ENCODE data around the gene CLEC1B. TPM values are rescaled to one million over a fixed set of nuclear protein-coding genes. Genes with fewer than 3 reads are reported as not detected.

The CLEC1B gene
- total RNA-seq (under 1 TPM in 1 of 5 donors, not detected in 4; 0.92 TPM), polyA plus RNA-seq (not detected)
- long read RNA-seq, donor 1 = 0 reads
- long read RNA-seq, donor 2 = 0 reads
- long read RNA-seq, donor 3 = 0 reads
- long read RNA-seq, donor 4 = 0 reads
- long read RNA-seq, donor 5 = 0 reads
- long read RNA-seq, donor 6 = 0 reads
- long read RNA-seq, donor 7 = 0 reads
- long read RNA-seq, donor 8, partial matches to known transcripts = 0 of 1 reads
- long read RNA-seq, donor 8, other reads (novel, unspliced or antisense) = 0 of 1 reads
- long read RNA-seq, donor 9 = 0 reads
- long read RNA-seq, donor 10 = 0 reads

DNA sequence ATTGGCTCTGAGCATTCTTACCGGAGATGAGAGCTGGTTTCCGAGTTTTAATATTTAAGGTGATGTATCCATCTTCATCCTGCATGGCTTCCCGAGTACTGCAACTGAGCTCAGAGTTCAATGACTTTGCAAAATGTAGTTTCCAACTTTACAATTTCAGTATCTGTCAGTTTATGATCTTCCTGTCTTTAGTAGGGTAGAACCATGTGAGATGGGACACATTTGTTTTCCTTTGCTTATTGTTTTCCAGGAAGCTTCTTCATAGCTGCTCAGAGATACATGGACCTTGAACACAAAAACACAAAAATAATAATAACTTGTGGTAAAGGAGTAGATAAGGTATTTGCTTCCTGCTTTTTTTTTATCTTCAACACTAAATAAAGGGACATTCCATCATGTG, at the start of gene CLEC1B:
TSS of gene CLEC1B (minus strand) at position 106 of the 400 bp plus-strand sequence. CDS start at position 85, 21 bp downstream.
- WGBS, 5 donors = 85 to 91% (median 89%) methylated on average over 3 of the region's 3 CpGs
- DNase-seq = no peak
- no peaks in the 10 kb centered on the region for H3K36me3 ChIP-seq
- H3K27ac ChIP-seq = no peak within 1 kb of the TSS
- H3K4me3 ChIP-seq = no peak within 1 kb of the TSS
- H3K9me3 ChIP-seq = no peaks in the 10 kb centered on the region
- TF ChIP-seq POLR2A (IDR thresholded peaks at IDR 0.05) (no peak), POLR2AphosphoS5 (IDR thresholded peaks at IDR 0.05) (no peak), EP300 (IDR thresholded peaks at IDR 0.05) (no peak)
- TF ChIP-seq, protein P1, sequence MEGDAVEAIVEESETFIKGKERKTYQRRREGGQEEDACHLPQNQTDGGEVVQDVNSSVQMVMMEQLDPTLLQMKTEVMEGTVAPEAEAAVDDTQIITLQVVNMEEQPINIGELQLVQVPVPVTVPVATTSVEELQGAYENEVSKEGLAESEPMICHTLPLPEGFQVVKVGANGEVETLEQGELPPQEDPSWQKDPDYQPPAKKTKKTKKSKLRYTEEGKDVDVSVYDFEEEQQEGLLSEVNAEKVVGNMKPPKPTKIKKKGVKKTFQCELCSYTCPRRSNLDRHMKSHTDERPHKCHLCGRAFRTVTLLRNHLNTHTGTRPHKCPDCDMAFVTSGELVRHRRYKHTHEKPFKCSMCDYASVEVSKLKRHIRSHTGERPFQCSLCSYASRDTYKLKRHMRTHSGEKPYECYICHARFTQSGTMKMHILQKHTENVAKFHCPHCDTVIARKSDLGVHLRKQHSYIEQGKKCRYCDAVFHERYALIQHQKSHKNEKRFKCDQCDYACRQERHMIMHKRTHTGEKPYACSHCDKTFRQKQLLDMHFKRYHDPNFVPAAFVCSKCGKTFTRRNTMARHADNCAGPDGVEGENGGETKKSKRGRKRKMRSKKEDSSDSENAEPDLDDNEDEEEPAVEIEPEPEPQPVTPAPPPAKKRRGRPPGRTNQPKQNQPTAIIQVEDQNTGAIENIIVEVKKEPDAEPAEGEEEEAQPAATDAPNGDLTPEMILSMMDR (IDR thresholded peaks at IDR 0.05) = no peak
- intact Hi-C loops (cut with DNase I; ENCODE audit: low total_unique reads) = no loop called here
- no peaks in the 10 kb centered on the region for H3K27me3 ChIP-seq
- H3K4me1 ChIP-seq = no peaks in the 10 kb centered on the region

DNA sequence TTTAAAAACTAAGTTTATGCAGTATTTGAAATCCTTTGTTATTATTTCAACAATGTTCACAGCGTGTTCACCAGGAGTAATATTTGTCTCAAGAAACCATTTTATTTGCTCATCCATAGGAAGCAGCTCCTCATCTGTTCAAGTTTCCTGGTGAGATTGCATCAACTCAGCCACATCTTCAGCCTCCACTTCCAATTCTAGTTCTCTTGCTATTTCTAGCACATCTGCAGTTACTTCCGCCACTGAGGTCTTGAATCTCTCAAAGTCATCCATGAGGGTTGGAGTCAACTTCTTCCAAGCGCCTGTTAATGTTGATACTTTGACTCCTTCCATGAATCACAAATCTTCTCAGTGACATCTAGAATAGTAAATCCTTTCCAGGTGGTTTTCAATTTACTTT, 49.6 kb upstream of the CLEC1B start:
- no peaks in the 10 kb centered on the region for H3K36me3 ChIP-seq
- no peak overlapping the region for H3K4me3 ChIP-seq
- DNase-seq = no peak
- intact Hi-C loops (cut with DNase I; ENCODE audit: low total_unique reads) = no loop called here
- no peak overlapping the region for H3K27ac ChIP-seq
- H3K9me3 ChIP-seq = no peaks in the 10 kb centered on the region
- no peak for TF ChIP-seq POLR2AphosphoS5 (IDR thresholded peaks at IDR 0.05)
- no peaks in the 10 kb centered on the region for H3K27me3 ChIP-seq
- 57 to 88% (median 72%) methylated on average over 3 of the region's 3 CpGs for WGBS, 5 donors
- H3K4me1 ChIP-seq = no peaks in the 10 kb centered on the region

DNA sequence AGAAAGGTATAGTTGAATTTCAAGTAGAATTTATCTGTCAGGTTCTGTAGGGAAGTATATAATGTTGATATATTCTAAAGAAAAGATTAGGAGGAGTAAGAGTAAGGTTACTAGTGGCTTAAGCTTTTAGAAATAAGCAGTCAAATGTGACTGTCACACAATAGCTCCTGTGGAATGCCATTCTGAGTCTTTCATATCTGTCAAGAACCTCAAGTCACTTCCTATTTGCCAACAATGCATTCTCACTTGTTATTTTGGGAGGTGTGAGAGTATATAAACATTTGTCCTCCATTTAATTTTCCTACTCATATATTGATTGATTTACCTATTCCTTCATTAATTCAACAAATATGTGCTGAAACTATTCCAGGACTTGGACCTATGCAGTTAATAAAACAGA, 43.2 kb upstream of the CLEC1B start:
- H3K27me3 ChIP-seq = no peaks in the 10 kb centered on the region
- no peak overlapping the region for H3K4me3 ChIP-seq
- no peaks in the 10 kb centered on the region for H3K36me3 ChIP-seq
- no peaks in the 10 kb centered on the region for H3K9me3 ChIP-seq
- intact Hi-C loops (cut with DNase I; ENCODE audit: low total_unique reads) = no loop called here
- TF ChIP-seq POLR2A (IDR thresholded peaks at IDR 0.05) = no peak
- DNase-seq = no peak
- H3K27ac ChIP-seq = no peak overlapping the region
- no peaks in the 10 kb centered on the region for H3K4me1 ChIP-seq

DNA sequence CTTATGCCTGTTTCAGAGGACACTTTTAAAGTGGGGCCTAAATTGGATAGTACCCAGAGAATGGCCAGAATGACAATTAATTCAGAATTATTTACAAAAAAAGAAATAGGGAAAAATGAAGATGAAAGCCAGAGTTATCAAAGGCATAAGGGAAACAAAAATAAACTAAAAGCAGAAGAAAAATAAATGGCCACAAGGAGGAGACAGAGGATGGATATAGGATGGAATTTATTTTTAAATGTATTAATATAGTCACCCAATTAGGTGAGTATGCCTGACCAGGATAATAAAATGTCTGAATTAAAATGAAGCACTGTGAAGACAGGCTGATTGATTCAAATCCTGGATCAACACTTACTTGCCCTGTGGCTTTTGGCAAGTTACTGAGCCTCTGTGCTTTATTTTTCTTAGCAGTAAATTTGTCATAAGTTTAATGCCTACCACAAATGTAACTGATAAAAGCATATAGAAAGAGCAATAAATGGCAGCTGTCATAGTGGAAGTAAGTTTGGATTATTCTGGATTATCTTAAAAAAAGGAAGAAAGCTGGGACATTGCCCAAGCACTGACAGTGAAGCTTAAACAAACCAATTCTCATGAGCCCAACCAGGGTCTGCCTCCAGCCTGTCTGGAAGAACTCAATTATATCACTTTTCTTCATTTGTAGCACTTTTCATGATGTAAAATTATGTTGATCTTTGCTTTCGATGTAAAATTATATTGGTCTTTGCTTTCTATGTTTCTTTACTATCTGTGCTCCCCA, 35.0 kb upstream of the CLEC1B start:
- H3K27me3 ChIP-seq = no peaks in the 10 kb centered on the region
- intact Hi-C loops (cut with DNase I; ENCODE audit: low total_unique reads) = no loop called here

DNA sequence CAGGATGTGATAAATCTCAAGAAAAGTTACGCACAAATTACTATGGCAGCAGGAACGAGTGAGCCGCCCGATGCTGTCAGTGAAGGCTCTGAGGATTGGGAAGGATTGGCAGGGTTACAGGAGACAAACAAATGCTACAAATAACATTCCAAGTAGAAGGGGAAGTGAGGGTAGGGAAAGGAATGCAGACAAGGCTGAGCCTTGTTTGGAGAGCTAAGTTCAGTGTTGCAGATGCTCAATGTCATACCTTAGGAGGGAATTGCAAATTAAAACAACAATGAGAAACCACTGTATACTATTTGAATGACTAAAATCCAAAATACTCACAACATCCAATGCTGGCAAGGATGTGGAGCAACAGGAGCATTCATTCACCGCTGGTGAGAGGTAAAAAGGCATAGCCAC, 32.9 kb upstream of the CLEC1B start:
- intact Hi-C loops (cut with DNase I; ENCODE audit: low total_unique reads) = no loop called here
- TF ChIP-seq POLR2A (IDR thresholded peaks at IDR 0.05) = no peak
- TF ChIP-seq POLR2AphosphoS5 (IDR thresholded peaks at IDR 0.05) = peak in 1 of 3 donors; percentile 12
- WGBS, 5 donors = 48 to 75% (median 71%) methylated on average over 5 of the region's 5 CpGs
- H3K9me3 ChIP-seq = no peaks in the 10 kb centered on the region
- no peaks in the 10 kb centered on the region for H3K4me1 ChIP-seq
- no peaks in the 10 kb centered on the region for H3K27me3 ChIP-seq
- H3K27ac ChIP-seq = no peak overlapping the region
- H3K36me3 ChIP-seq = no peaks in the 10 kb centered on the region
- H3K4me3 ChIP-seq = no peak overlapping the region
- DNase-seq = no peak

More for the DNA sequence above, 35.0 kb upstream of the CLEC1B start:
- no peak overlapping the region for H3K4me3 ChIP-seq
- H3K36me3 ChIP-seq = no peaks in the 10 kb centered on the region
- no peaks in the 10 kb centered on the region for H3K4me1 ChIP-seq
- 56 to 85% (median 81%) methylated on average over 1 of the region's 1 CpG for WGBS, 5 donors
- H3K27ac ChIP-seq = no peak overlapping the region
- peak in 1 of 2 donors; percentile 20 for DNase-seq
- no peak for TF ChIP-seq POLR2A (IDR thresholded peaks at IDR 0.05)
- TF ChIP-seq, protein P1 (IDR thresholded peaks at IDR 0.05) = peak in 3 of 7 experiments; percentile 24 to 25 (median 24)
- no peaks in the 10 kb centered on the region for H3K9me3 ChIP-seq

DNA sequence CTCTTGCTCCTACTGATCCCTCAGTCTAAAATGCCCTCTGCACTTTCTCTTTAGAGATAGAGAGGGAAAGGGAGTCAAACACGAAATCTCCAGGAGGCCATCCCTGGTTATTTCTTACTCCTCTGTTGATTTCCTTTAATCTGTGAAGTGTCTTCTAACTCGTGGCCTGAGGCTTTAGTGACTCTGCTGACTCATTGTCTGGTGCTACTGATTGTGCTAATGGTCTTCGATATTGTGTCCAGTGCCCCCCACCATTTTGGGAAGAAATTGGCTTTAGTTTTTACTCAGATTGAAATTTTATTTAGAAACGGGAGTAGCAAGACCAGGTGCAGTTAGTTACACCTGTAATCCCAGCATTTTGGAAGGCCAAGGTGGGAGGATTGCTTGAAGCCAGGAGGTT, 32.4 kb upstream of the CLEC1B start:
- 49 to 67% (median 60%) methylated on average over 4 of the region's 4 CpGs for WGBS, 5 donors
- intact Hi-C loops (cut with DNase I; ENCODE audit: low total_unique reads) = no loop called here
- no peak for DNase-seq

More for the DNA sequence above, 32.4 kb upstream of the CLEC1B start:
- H3K4me1 ChIP-seq = no peaks in the 10 kb centered on the region
- H3K36me3 ChIP-seq = no peaks in the 10 kb centered on the region
- no peaks in the 10 kb centered on the region for H3K27me3 ChIP-seq
- TF ChIP-seq, protein P1 (IDR thresholded peaks at IDR 0.05) = no peak
- TF ChIP-seq EP300 (IDR thresholded peaks at IDR 0.05) = no peak
- no peak for TF ChIP-seq POLR2A (IDR thresholded peaks at IDR 0.05)
- no peak for TF ChIP-seq POLR2AphosphoS5 (IDR thresholded peaks at IDR 0.05)
- H3K4me3 ChIP-seq = no peak overlapping the region
- no peaks in the 10 kb centered on the region for H3K9me3 ChIP-seq
- H3K27ac ChIP-seq = peak overlapping the region in 1 of 5 donors; percentile 27
